Vagina (tissue), 2 donors: Measurements from ENCODE around the gene DSCAML1.

Experiments used
- POLR2A ChIP-seq, 2 donors: fragments of 450-650 bp; IDR thresholded peaks; one replicate each; pipeline ENCODE4 v1.6.1; 2017; ENCODE audit warnings: antibody characterized with exemption in 2 of 2, mild to moderate bottlenecking in 2 of 2, moderate library complexity in 2 of 2
- POLR2AphosphoS5 ChIP-seq, 2 donors: sonication (generic); formaldehyde crosslinking; IDR thresholded peaks; one replicate each; pipeline ENCODE4 v1.9.0; 2017; ENCODE audit warnings: antibody characterized with exemption in 2 of 2, mild to moderate bottlenecking in 2 of 2, low read depth in 1 of 2; ENCODE audit not compliant: insufficient read depth in 1 of 2
- TF ChIP-seq, protein P1 (sequence below), 3 experiments: fragments of 450-650 bp in 2 of 3; fragments of 200-600 bp in 1 of 3; sonication (generic) in 1 of 3; IDR thresholded peaks; one replicate each; pipeline ENCODE4 v1.5.1; 2017 to 2019; ENCODE audit warnings: antibody characterized with exemption in 3 of 3, mild to moderate bottlenecking in 2 of 3, moderate library complexity in 2 of 3

DNA sequence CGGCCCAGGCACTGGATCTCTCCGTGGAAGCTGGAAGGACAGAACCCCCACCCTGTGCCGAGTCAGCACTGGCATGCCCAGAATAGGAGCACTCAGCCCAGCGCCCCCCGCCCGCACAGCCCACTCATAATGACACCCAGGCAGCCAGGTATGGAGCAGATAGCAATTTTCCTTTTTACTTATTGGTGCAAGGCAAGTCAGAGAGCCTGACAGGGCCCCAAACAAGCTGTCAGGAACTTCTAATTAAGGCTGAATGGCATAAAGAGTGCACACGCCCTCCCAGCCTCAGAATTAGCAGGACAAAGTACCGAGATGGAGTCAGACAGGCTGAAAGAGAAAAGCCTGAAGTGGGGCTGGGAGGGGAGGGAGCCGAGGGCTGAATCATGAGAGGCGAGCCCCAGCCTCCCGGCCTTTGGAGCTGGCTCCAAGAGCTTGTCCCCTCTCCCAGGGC, 76.9 kb downstream of the DSCAML1 start:
- TF ChIP-seq, protein P1, sequence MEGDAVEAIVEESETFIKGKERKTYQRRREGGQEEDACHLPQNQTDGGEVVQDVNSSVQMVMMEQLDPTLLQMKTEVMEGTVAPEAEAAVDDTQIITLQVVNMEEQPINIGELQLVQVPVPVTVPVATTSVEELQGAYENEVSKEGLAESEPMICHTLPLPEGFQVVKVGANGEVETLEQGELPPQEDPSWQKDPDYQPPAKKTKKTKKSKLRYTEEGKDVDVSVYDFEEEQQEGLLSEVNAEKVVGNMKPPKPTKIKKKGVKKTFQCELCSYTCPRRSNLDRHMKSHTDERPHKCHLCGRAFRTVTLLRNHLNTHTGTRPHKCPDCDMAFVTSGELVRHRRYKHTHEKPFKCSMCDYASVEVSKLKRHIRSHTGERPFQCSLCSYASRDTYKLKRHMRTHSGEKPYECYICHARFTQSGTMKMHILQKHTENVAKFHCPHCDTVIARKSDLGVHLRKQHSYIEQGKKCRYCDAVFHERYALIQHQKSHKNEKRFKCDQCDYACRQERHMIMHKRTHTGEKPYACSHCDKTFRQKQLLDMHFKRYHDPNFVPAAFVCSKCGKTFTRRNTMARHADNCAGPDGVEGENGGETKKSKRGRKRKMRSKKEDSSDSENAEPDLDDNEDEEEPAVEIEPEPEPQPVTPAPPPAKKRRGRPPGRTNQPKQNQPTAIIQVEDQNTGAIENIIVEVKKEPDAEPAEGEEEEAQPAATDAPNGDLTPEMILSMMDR (IDR thresholded peaks at IDR 0.05): no peak
- no peak for TF ChIP-seq POLR2A (IDR thresholded peaks at IDR 0.05)
- TF ChIP-seq POLR2AphosphoS5 (IDR thresholded peaks at IDR 0.05; ENCODE audit: insufficient read depth in 1 of 2, low read depth in 1 of 2): no peak
